ENCODE results near the gene CEMIP.

DNA sequence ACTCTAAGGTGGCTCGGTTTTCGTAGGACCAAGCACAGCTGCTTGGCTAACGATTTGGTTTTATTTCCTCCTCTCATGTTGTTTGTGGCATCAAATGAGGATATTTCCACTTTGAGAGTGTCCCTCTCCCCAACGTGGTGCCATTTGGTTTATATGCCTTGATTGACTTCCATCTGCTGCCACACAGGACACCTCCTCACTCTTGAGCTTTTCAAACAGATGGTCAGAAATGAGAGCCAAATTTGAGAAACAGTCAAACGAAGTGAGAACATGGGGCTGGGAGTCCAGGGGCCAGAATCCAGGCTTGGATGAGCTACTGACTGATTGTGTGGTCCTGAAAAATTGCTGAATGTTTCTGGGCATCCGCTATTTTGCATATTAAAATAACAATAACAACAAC is 43.5 kb downstream of the CEMIP start:
- TF ChIP-seq CTCF (IDR thresholded peaks at IDR 0.05): no peak
- TF ChIP-seq ZFX (IDR thresholded peaks at IDR 0.05; ENCODE audit: borderline replicate concordance): no peak
